Colon (tissue), 2 donors: ENCODE data around the gene REXO2.

ENCODE experiments used
- FAIRE-seq: peaks from 2 replicates; lab custom pipeline; 2012; peaks lifted over from hg19 to GRCh38; lab: Jason Lieb, UNC
- donor health status: control.
- donor health status: control.

Gene REXO2

GRCh38 chr11:114439229-114440120, at the start of gene REXO2:
Gene REXO2 (plus strand): TSS chr11:114439467. CDS start chr11:114439529, 62 bp downstream.
- no peak for FAIRE-seq

- no peak for FAIRE-seq
These were observed 46.3 kb upstream of the REXO2 start for GRCh38 chr11:114392735-114393667.

GRCh38 chr11:114395736-114396135, 43.5 kb upstream of the REXO2 start:
- FAIRE-seq, result no peak

- FAIRE-seq, result no peak
These were observed 42.4 kb upstream of the REXO2 start for GRCh38 chr11:114396916-114397315.

GRCh38 chr11:114397349-114397982, 41.8 kb upstream of the REXO2 start:
- FAIRE-seq, result no peak

- no peak for FAIRE-seq
These were observed 40.9 kb upstream of the REXO2 start for GRCh38 chr11:114398303-114398920.

- no peak for FAIRE-seq
These were observed 39.6 kb upstream of the REXO2 start for GRCh38 chr11:114399490-114400215.

- FAIRE-seq, result no peak
These were observed 38.9 kb upstream of the REXO2 start, which contains the start of the genes C11orf71 and RBM7 for GRCh38 chr11:114400216-114400914. Gene C11orf71 (minus strand): TSS chr11:114400511. CDS start chr11:114400331, 180 bp downstream. Gene RBM7 (plus strand): TSS chr11:114400666. CDS start chr11:114400672, 6 bp downstream.

GRCh38 chr11:114400915-114401223, 38.4 kb upstream of the REXO2 start:
- FAIRE-seq, result no peak

- FAIRE-seq, result peak; percentile 78
These were observed 38.0 kb upstream of the REXO2 start for GRCh38 chr11:114401311-114401710.

GRCh38 chr11:114412946-114413345, 26.3 kb upstream of the REXO2 start:
- no peak for FAIRE-seq

- no peak for FAIRE-seq
These were observed 25.3 kb upstream of the REXO2 start for GRCh38 chr11:114413958-114414357.

GRCh38 chr11:114416441-114416961, 22.8 kb upstream of the REXO2 start:
- FAIRE-seq, result no peak

- no peak for FAIRE-seq
These were observed 13.0 kb upstream of the REXO2 start for GRCh38 chr11:114426280-114426679.

GRCh38 chr11:114430290-114430689, 9.0 kb upstream of the REXO2 start:
- no peak for FAIRE-seq

- no peak for FAIRE-seq
These were observed 6.4 kb upstream of the REXO2 start for GRCh38 chr11:114432893-114433292.

GRCh38 chr11:114433376-114433775, 5.9 kb upstream of the REXO2 start:
- FAIRE-seq, result no peak

GRCh38 chr11:114438303-114438702, 964 bp upstream of the REXO2 start:
- FAIRE-seq, result no peak

- FAIRE-seq, result no peak
These were observed 1.0 kb downstream of the REXO2 start for GRCh38 chr11:114440121-114440860.
